ENCODE measurements around the gene PTPRO.

PTPRO gene

DNA sequence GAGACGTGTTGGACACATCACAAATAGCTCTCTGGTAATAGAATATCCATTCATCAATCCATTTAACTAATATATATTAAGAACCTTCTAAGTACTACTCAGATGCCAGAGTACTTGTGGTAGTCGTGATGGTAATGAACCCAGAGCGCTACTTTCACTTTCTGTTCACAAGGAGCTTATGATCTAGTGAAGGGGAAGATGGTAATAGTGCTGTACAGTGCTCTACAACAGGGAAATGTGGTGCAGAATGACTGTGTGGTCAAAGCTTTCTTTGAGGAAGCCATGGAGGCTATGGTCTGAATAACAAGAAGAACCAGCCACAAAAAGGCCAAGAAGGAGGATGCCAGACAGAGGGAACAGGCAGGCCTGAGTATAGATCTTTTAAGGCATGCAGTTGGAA lies 212.0 kb downstream of the PTPRO start:
- no peak overlapping the region for H3K4me3 ChIP-seq (ENCODE audit: low read depth, low read length)
- TF ChIP-seq CTCF (IDR thresholded peaks at IDR 0.05; ENCODE audit: insufficient read depth, low read depth, low read length, missing control alignments): no peak
- peak; percentile 78 for DNase-seq (ENCODE audit: low read depth)

DNA sequence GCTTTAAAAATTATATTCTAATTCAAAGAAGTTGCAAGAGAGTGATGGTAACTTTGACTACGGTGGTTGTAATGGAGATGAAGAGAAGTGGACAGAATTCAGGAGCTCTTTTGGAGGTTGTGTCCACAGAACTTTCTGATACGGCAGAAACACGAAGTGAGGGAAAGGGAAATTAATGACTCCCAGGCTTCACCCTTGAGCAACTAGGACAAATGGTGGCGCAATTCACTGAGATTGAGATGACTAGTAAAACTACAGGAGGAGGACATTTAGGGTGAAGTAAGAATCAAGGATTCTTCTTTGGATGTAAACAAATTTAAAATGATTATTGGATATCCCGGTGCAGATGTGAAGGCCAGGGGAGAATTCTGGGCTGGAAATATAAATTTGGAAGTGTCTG lies 212.6 kb downstream of the PTPRO start:
- no peak overlapping the region for H3K4me3 ChIP-seq (ENCODE audit: low read depth, low read length)
- no peak for TF ChIP-seq CTCF (IDR thresholded peaks at IDR 0.05; ENCODE audit: insufficient read depth, low read depth, low read length, missing control alignments)
- DNase-seq (ENCODE audit: low read depth): no peak

DNA sequence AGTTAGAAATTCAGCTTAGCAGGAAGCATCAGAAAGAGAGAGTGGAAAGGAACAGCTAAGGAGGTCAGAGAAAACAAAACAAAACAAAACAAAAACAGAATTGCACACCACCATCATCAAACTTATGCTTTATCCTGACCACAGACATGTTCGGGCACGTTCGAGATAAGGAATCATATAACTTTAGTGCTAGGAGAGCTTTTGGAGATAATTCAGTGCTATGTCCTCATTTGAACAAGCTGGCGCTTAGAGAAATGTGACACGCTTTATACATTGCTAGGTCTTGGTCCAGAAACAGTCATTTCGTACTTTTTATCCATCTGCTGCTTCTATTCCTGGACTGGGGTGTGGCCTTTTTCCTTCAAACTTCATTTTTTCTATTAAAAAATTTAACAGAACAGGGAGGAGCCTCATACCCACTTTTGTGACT lies 213.1 kb downstream of the PTPRO start:
- DNase-seq (ENCODE audit: low read depth): no peak
- no peak for TF ChIP-seq CTCF (IDR thresholded peaks at IDR 0.05; ENCODE audit: insufficient read depth, low read depth, low read length, missing control alignments)

DNA sequence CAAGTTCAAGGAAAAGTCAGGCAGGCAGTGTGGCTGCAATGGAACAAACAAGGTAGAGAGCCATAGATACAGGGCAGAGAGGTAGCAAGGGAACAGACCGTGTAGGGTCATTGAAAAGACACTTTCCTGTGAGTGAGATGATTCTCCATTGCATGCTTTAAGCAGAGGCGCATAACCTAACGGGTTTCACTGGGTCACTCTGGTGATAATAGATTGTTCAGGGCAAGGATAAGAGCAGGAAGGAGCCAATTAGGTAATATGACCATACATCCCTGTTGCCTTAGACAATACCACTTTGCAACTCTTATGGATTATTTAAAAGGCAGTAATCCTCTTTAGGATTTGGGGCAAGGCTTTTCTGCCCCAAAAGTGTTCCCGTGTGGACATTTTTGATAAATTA lies 214.1 kb downstream of the PTPRO start:
- no peak for TF ChIP-seq CTCF (IDR thresholded peaks at IDR 0.05; ENCODE audit: insufficient read depth, low read depth, low read length, missing control alignments)
- H3K4me3 ChIP-seq (ENCODE audit: low read depth, low read length): no peak overlapping the region
- DNase-seq (ENCODE audit: low read depth): no peak

More for the DNA sequence above, 213.1 kb downstream of the PTPRO start:
- no peak overlapping the region for H3K4me3 ChIP-seq (ENCODE audit: low read depth, low read length)

GRCh38 chr12:15538881-15539280 lies 216.6 kb downstream of the PTPRO start:
- TF ChIP-seq CTCF (IDR thresholded peaks at IDR 0.05; ENCODE audit: insufficient read depth, low read depth, low read length, missing control alignments): no peak
- no peak overlapping the region for H3K4me3 ChIP-seq (ENCODE audit: low read depth, low read length)
- DNase-seq (ENCODE audit: low read depth): no peak

DNA sequence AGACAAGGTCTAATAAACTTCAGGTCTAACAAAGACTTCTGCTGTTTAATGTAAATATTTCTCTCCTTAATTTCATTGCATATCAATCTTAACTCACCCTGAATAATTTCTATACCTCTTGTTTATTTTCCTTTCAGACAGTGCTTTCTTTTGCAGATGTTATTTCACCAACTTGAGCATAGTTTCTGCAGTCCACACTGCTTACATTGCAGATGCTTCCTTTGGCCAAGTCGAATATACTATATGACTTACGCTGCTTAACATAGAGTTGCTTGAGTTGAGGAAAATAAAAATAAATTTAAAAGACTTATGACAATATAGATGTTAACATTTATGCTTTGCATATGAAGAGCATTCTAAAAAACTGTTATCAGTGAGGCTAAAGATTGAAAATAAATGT lies 217.7 kb downstream of the PTPRO start:
- H3K4me3 ChIP-seq (ENCODE audit: low read depth, low read length): no peak overlapping the region
- TF ChIP-seq CTCF (IDR thresholded peaks at IDR 0.05; ENCODE audit: insufficient read depth, low read depth, low read length, missing control alignments): no peak
- no peak for DNase-seq (ENCODE audit: low read depth)

- H3K4me3 ChIP-seq (ENCODE audit: low read depth, low read length): no peak overlapping the region
- no peak for DNase-seq (ENCODE audit: low read depth)
- TF ChIP-seq CTCF (IDR thresholded peaks at IDR 0.05; ENCODE audit: insufficient read depth, low read depth, low read length, missing control alignments): no peak
These were observed 218.2 kb downstream of the PTPRO start for GRCh38 chr12:15540469-15540872.
